MV-4-11 (cell line): ENCODE results near the gene ENTPD2.
A peak's percentile ranks its signal among the peaks of the same experiment; 100 is the strongest.

ENCODE experiments used
- DNase-seq: peaks from one replicate; lab custom pipeline; 2025; lab: John Stamatoyannopoulos, UW

The ENTPD2 gene

GRCh38 chr9:137030006-137030405 is 23.9 kb downstream of the ENTPD2 start:
- peak; percentile 31 for DNase-seq

- peak; percentile 79 for DNase-seq
Observed at GRCh38 chr9:137029058-137029936, 24.6 kb downstream of the ENTPD2 start.

GRCh38 chr9:137028263-137029057 is 25.4 kb downstream of the ENTPD2 start:
- DNase-seq, result peak; percentile 69

- no peak for DNase-seq
Observed at GRCh38 chr9:137027369-137028262, 26.2 kb downstream of the ENTPD2 start, which contains the start of gene ABCA2. Gene ABCA2 (minus strand): TSS chr9:137028237. CDS start chr9:137028140, 97 bp downstream.

DNA sequence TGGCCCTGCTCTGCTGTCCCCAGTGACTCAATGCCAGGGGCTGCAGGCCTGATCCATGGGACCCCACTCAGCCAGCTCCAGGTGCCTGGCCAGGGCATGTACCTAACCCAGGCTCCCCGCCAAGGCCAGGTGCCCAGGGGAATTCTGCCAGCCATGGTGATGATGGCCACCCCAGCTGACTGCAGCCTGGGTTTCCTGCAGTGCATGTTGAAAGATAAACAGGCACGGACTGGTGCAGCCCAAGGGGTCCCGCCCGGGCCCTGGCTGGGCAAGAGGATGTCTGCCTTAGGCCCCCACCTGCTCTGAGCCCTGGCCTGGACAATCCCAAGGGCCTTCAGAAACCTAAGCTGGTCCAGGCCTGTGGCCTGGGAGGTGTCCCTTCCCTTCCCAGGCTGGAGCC is 27.0 kb downstream of the ENTPD2 start:
- DNase-seq, result no peak

DNA sequence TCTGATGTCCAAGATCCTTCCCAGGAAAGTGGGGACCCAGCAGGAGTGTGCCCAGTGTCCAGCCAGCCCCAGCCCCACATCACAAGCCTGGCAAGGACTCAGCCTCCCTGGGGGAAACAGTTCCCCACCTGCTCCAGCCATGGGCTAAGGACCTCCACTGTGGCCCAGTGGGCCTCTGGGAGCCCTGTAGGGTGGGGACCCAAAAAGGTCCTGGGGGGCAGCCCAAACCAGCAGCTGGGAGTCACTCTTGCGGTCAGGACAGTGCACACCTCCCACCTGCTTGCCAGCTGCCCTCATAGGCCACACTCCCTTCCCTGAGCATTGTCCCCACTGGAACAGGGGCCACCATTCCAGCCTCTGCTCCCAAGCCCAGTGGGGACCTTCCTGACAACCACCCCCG is 27.5 kb downstream of the ENTPD2 start:
- DNase-seq, result no peak

DNA sequence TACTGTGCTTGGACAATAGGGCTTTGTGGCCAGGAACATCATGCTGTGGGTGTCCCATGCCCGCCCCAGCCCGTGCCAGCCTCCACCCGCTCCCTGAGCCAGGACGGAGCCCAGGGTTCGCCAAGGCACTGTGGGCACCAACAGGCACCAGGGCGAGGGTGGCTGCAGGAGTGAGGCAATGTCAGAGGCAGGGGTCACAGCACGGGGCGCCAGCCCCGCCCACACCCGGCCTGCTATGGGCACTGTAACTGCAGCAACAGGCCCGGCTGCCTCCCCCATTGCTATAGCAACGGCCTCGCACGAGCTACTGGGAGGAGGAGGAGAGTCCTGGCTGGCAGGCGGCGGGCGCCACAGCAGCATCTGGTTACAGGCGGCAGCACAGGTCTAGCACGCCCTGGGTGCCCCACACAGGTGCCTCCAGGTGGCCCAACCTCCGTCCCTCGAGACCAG is 28.3 kb downstream of the ENTPD2 start:
- peak; percentile 18 for DNase-seq

- DNase-seq, result no peak
Observed at GRCh38 chr9:137023583-137023991, 30.3 kb downstream of the ENTPD2 start.

DNA sequence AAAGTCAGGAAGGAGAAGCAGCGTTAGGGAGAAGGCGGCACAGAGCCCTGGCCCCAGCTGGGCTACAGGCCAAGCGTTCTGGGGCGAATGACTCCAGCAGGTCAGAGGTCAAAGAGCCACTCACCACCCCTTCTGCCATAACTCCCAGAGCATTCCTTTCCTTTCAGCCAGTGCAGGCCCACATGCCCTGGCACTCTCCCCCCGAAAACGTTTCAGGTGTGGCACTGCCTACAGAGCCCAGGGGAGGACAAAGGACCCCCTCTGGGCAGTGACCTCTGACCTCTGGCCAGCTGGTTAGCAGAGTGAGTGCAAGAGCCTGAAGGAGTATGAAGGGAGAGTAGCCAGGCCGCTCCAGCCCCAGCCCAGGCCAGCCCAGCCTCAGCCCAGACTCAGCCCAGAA is 30.7 kb downstream of the ENTPD2 start:
- DNase-seq, result no peak

DNA sequence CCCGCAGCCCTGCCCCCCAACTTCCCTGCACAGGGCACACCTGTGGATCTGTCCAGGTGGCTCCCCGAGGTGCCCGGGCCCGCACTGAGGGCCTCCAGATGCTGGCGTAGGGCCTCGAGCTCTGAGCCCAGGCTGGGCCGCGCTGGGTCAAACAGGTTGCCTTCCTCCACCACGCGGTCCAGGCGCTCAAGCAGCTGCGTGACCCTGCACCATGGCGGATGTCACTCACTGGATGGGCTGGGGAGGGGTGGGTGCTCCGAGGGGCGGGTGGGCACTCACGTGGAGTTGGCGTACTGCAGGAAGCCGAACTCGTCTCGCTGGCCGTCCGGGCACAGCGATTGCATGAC is 31.2 kb downstream of the ENTPD2 start:
- no peak for DNase-seq

- peak; percentile 85 for DNase-seq
Observed at GRCh38 chr9:137021979-137022661, 31.7 kb downstream of the ENTPD2 start.

DNA sequence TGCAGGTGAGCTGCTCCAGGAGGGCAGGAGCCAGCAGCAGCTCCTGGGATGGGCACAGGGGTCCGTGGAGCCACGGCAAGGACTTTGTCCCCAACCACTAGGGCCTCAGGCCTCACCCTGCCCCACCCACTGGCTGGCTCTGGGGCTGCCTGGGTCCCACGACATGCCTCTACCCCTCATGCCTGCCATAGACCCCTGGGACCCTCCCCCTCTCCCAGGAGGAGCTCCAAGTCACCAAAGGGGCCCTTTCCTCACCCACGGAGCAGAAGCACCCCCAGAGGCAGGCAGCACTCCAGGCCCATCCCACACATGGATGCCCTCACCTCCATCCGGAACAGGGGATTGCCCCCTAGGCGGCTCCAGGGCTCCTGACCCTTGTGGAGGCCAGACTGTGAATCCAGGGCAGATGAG is 32.3 kb downstream of the ENTPD2 start:
- no peak for DNase-seq

DNA sequence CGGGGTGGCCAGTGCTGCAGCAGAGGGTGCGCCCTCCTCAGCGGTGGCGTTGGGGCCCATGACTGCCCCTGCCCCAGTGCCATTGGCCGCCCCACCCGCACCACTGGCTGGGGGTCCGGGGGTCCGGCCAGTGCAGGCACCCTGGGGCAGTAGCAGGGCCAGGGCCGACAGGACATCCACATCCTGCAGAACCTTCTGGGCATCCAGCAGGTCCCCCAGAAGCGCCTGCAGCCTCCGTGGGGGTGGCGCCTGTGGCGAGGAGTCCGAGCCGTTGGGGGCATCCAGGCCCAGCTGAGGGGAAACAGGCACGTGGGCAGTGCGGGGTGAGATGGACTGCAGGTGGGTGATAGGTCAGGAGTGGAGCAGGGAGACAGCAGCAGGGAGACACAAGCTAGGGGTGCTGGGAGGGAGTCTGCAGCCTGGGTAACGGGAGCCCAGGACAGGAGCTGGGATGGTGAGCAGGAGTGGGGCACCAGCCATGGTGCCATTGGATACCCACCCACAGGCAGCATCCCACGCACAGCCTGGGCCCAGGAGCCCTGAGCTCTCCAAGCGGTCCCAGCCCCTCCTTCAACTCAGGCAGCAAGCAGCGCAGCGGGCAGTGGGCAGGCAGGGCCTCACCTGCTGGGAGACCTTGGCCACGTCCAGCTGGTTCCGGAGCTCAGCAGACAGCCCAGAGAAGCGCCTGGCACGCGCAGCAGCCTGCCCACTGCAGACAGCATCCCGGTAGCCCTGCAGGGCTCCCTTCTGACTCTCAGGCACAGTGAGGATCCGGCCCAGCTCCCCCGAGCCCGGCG is 32.9 kb downstream of the ENTPD2 start:
- no peak for DNase-seq

DNA sequence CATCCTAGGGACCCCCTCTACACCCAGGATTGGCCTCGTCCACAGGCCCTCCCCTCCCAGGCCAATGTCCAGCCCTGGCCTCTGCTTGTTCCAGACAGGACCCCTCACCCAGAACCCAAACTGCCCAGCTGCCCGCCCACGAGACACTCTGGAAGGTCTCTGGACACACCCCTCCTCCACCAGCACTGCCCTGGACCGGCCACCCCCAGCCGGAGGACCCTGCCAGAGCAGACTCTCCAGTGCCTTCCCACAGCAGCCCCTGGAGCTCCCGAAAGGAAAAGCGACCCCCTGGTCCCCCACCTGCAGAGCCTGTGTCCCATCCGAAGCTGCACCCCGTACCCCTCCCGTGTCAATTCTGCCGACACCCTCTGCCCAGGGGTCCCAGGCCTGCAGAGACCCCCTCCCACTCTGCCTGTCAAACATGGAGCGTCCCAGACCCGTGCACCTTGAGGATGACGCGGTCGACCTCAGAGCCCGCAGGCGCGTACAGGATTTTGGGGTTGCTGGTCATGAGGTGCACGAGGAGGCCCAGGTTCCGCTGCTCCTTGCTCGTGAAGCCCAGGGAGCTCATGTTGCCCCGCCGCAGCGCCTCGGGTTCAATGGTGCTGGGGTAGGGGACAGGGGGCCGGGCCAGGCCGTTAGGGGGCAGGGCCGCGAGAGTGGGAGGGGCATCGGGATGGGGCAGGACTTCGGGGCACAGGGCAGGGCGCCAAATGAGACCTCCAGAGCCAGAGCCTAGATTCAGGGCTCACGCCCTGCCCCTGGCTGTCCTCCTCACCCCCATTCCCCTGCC is 33.8 kb downstream of the ENTPD2 start:
- DNase-seq, result no peak

DNA sequence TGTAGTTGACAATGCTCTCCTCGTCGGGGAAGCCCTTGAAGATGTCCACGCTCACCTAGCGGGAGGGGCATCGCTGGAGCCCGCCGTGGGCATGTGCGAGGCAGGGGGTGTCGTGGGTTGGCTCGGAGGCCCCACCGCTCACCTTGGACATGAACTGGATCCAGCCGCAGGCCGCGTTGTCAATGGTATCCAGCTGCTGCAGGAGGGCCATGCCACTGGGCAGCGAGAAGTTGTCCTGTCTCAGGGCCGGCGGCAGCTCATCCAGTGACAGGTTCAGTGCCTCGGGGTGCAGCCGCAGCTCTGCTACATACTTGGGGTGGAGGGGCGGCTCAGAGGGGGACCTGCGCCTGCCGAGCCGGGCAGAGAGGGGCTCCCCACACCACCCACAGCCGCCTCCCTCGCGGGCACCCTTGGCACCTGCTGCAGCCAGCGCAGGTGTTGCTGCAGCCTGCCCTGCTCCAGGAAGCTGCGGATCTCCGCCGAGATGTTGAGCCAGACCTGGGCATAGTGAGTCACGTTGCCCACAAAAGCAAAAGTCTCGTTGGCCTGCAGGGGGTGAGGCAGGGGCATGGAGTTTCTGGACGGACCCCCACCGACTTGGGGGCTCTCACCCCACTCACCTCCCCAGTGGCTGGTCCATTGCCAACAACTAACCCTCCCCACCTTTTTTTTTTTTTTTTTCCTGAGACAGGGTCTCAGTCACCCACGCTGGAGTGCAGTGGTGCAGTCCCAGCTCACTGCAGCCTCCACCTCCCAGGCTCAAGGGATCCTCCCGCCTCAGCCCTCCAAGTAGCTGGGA is 34.9 kb downstream of the ENTPD2 start:
- DNase-seq, result no peak

DNA sequence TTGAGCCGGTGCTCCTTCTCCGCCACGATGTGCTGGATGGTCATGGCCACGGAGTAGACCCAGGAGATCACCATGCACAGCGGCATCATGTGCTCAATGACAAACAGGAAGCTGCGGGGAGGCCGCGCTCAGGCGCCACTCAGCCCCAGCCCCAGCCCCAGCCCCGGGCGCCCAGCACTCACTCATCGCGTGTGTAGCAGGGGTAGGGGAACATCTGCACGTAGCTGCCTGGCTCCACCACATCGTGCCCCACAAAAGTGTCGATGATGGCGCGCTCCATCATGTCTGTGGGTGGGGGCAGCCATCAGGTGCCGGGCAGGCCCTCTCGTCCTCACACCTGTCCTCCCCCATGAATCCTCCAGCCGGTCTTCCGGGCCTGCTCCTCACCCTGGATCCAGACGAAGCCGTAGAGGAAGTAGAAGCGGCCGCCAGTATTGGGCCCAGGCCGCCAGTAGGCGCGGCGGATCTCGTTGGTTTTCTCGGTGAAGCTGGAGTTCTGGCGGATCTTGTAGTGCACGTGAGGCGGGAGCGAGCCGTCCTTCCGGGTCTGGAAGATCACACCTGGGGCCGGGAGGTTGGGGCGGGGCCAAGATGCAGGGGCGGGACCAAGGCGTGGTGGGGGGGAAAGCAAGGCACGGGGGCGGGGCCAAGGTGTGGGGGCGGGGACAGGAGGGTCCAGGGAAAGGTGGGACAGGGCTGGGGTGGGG is 35.9 kb downstream of the ENTPD2 start:
- DNase-seq, result no peak

DNA sequence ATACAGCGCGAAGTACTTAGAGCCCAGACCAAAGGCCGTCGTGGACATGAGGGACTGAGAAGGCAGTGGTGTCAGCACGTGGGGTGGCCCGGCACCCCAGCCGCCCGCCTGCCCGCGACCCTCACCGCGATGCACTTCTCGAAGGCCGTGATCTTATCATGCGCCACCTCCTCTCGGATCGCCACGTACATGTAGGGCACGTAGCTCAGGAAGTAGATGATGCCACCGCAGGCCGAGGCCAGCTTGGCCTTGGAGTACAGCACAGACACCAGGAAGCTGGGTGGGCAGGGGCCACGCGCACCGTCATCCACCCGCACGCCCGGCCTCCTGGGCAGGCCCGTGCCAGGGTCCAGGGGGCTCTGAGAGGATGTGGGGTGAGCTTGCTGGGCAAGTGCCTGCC is 36.8 kb downstream of the ENTPD2 start:
- no peak for DNase-seq

DNA sequence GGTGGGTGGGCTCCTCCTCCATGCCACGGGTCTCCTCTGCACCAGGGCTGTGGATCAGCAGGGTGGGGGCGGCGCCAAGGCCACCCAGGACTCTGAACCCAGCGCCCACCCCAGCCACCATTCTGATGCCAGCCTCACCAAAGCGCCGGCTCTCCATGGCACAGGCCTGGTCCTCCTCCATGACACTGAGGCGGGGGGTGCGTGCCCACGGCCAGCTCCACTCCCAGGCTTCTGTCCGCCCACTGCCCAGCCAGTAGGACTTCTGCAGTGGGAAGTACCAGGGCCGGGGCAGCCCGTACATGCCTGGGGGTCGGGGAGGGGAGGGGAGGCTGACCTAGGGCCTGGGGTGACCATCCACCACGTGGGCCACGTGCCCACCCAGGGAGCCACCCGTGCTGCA is 37.4 kb downstream of the ENTPD2 start:
- DNase-seq, result no peak
